ENCODE data around the gene SPACA5B.
"Not testable (repeated sequence)": the region's sequence is repeated elsewhere in the genome, so short reads cannot be mapped to it uniquely, and the experiment has no call there.

The SPACA5B gene

GRCh38 chrX:48130326-48130725 is at the start of gene SPACA5B:
TSS of gene SPACA5B (plus strand) at chrX:48130626. CDS start at chrX:48130688, 62 bp downstream.
- DNase-seq = not testable (repeated sequence)

- peak; percentile 20 for DNase-seq
These were observed 47.2 kb upstream of the SPACA5B start for GRCh38 chrX:48083212-48083611.

GRCh38 chrX:48083706-48084105 is 46.7 kb upstream of the SPACA5B start:
- no peak for DNase-seq

- no peak for DNase-seq
These were observed 44.3 kb upstream of the SPACA5B start for GRCh38 chrX:48086082-48086481.

- DNase-seq = no peak
These were observed 40.3 kb upstream of the SPACA5B start for GRCh38 chrX:48090123-48090522.

- not testable (repeated sequence) for DNase-seq
These were observed 37.9 kb upstream of the SPACA5B start for GRCh38 chrX:48092558-48092957.

- DNase-seq = no peak
These were observed 29.0 kb upstream of the SPACA5B start for GRCh38 chrX:48101443-48101842.

GRCh38 chrX:48102874-48103374 is 27.5 kb upstream of the SPACA5B start:
- no peak for DNase-seq

GRCh38 chrX:48107717-48108116 is 22.7 kb upstream of the SPACA5B start:
- DNase-seq = no peak

- DNase-seq = not testable (repeated sequence)
These were observed 5.1 kb upstream of the SPACA5B start for GRCh38 chrX:48125286-48125685.

GRCh38 chrX:48132308-48132844 is 1.9 kb downstream of the SPACA5B start:
- not testable (repeated sequence) for DNase-seq

GRCh38 chrX:48139076-48139475 is 8.7 kb downstream of the SPACA5B start:
- DNase-seq = not testable (repeated sequence)

GRCh38 chrX:48141810-48142508 is 11.5 kb downstream of the SPACA5B start:
- DNase-seq = not testable (repeated sequence)

GRCh38 chrX:48142697-48143096 is 12.3 kb downstream of the SPACA5B start:
- DNase-seq = not testable (repeated sequence)

- no peak for DNase-seq
These were observed 23.3 kb downstream of the SPACA5B start for GRCh38 chrX:48153769-48154168.

GRCh38 chrX:48154796-48155195 is 24.4 kb downstream of the SPACA5B start:
- no peak for DNase-seq

- DNase-seq = no peak
These were observed 25.6 kb downstream of the SPACA5B start for GRCh38 chrX:48156014-48156413.

- DNase-seq = no peak
These were observed 34.8 kb downstream of the SPACA5B start for GRCh38 chrX:48165241-48165640.

GRCh38 chrX:48166322-48166721 is 35.9 kb downstream of the SPACA5B start:
- DNase-seq = not testable (repeated sequence)

- no peak for DNase-seq
These were observed 49.3 kb downstream of the SPACA5B start for GRCh38 chrX:48179691-48180090.

GRCh38 chrX:48180811-48181210 is 50.4 kb downstream of the SPACA5B start:
- DNase-seq = no peak

GRCh38 chrX:48181882-48182281 is 51.5 kb downstream of the SPACA5B start:
- not testable (repeated sequence) for DNase-seq
